ENCODE results near the gene PTPRU. TPM values are rescaled to one million over a fixed set of nuclear protein-coding genes. Genes with fewer than 3 reads are reported as not detected.
"Not testable (repeated sequence)": the region's sequence is repeated elsewhere in the genome, so short reads cannot be mapped to it uniquely, and the experiment has no call there.

The PTPRU gene
- total RNA-seq, 4 donors from 2014 or later = 4.3 to 15.9 (median 7.5) TPM

DNA sequence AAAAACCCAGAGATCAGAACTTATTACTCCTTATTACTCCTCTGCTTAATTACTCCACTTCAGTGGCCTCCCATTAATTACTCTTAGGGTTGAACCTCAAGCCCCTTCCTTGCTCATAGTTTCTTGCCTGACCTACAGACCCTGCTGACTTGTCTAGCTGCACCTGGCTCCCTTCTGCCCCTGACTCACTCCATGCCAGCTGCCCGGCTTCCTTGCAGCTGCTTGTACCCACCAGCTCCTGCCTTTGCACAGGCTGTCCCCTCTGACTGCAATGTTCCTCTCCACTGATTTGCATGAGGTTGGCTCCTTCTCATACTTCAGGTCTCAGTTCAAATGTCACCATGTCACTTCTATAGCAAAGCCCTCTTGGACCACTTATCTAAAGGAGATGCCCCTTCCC is 1.9 kb upstream of the PTPRU start:
- Histone ChIP-seq H3K4me3 (no peak overlapping the region), H3K27ac (no peak overlapping the region), H3K4me1 (peaks cover 19 to 49% (median 28%) of the 10 kb centered on the region in 3 donors), H3K27me3 (peaks cover 0 to 37% (median 0%) of the 10 kb centered on the region in 4 donors), H3K36me3 (no peaks in the 10 kb centered on the region), H3K9me3 (no peaks in the 10 kb centered on the region)
- 67 to 89% methylated on average over 1 of the region's 1 CpG for WGBS, 2 donors
- DNase-seq = no peak
- intact Hi-C loops (cut with DNase I) = no loop called here
- TF ChIP-seq, protein P1, sequence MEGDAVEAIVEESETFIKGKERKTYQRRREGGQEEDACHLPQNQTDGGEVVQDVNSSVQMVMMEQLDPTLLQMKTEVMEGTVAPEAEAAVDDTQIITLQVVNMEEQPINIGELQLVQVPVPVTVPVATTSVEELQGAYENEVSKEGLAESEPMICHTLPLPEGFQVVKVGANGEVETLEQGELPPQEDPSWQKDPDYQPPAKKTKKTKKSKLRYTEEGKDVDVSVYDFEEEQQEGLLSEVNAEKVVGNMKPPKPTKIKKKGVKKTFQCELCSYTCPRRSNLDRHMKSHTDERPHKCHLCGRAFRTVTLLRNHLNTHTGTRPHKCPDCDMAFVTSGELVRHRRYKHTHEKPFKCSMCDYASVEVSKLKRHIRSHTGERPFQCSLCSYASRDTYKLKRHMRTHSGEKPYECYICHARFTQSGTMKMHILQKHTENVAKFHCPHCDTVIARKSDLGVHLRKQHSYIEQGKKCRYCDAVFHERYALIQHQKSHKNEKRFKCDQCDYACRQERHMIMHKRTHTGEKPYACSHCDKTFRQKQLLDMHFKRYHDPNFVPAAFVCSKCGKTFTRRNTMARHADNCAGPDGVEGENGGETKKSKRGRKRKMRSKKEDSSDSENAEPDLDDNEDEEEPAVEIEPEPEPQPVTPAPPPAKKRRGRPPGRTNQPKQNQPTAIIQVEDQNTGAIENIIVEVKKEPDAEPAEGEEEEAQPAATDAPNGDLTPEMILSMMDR (IDR thresholded peaks at IDR 0.05) = no peak
- no peak for TF ChIP-seq POLR2A (IDR thresholded peaks at IDR 0.05)

DNA sequence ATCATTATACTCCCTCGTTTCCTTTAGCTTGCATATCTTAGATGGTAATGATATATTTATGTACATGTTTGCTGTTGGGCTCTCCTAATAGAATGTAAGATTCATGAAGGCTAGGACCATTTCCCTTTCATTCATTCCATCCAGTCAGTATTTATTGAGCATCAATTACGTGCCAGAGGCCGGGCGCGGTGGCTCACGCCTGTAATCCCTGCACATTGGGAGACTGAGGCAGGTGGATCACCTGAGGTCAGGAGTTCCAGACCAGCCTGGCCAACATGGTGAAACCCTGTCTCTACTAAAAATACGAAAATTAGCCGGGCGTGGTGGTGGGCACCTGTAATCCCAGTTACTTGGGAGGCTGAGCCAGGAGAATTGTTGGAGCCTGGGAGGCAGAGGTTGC is 1.4 kb upstream of the PTPRU start:
- not testable (repeated sequence) for DNase-seq, H3K27ac ChIP-seq, H3K36me3 ChIP-seq, H3K9me3 ChIP-seq, H3K4me3 ChIP-seq
- 69 to 90% methylated on average over 9 of the region's 9 CpGs for WGBS, 2 donors
- intact Hi-C loops (cut with DNase I) = loop anchor here (5.0 kb wide), 1 partner anchor 1472 kb away; no protein-coding TSS in a partner anchor
- Histone ChIP-seq H3K27me3 (peaks cover 0 to 41% (median 0%) of the 10 kb centered on the region in 4 donors), H3K4me1 (peaks cover 19 to 46% (median 24%) of the 10 kb centered on the region in 3 donors)

DNA sequence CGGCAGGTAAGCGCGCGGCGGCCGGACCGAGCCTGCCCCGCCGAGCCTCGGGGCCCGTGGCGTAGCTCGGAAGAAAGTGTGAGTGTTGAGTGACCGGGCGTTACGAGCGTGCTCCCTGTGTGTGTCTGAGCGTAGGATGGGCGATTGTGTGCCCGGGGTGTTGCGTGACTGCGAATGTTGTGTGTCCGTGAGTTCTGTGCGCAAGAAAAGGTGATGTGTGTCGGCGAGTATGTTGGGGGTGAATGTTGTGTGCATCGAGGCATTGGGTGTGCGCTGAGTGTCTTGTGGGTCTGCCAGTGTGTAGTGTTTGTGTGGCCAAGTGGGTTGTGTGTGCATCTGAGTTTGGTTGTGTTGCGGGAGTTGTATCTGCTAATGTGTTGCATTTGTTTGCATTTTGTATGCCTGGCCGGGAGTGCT is 398 bp downstream of the PTPRU start:
- DNase-seq = no peak
- TF ChIP-seq POLR2A (IDR thresholded peaks at IDR 0.05) = no peak
- TF ChIP-seq, protein P1 (IDR thresholded peaks at IDR 0.05) = no peak
- Histone ChIP-seq H3K36me3 (no peaks in the 10 kb centered on the region), H3K27me3 (peaks cover 0 to 51% (median 0%) of the 10 kb centered on the region in 4 donors), H3K4me1 (peaks cover 16 to 34% (median 19%) of the 10 kb centered on the region in 3 donors), H3K4me3 (peak overlapping the region; percentile 46 to 89 (median 56)), H3K27ac (peak overlapping the region; percentile 36 to 85 (median 54)), H3K9me3 (no peaks in the 10 kb centered on the region)
- intact Hi-C loops (cut with DNase I) = loop anchor here (5.0 kb wide), 1 partner anchor 1471 kb away; no protein-coding TSS in a partner anchor
- 1 to 2% methylated on average over 15 to 27 of the region's 30 CpGs for WGBS, 2 donors

DNA sequence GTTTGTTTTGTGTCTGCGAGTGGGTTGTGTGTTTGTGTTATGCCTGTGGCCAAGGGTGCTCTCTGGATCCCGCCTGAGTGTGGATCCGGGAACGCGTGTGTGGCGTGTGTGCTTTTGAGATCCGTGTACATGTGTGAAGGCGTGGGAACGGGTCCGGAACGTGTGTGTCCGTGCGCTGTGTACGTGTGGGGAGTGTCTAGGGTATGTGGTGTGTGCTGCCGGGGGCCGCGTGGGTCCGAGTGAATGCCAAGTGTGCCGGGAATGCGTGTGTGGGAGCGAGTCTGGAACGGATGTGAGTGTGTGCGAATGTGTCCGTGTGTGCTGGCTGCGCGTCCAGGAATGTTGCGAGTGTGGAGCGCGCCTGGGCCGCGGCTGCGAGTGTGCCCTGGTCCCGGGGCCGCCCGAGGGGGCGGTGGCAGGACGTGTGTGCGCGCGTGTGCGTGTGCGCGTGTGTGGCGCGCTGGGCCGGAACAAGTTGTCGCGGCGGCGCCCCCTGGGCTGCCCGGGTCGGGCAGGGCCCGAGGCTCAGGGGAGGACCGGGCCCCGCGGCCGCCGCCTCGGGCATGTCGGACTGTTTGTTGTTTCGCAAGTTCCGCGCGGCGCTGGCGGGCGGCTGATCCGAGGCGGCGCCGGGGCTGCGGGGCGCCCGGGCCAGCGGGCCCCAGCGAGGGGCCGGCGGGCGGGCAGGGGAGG is 953 bp downstream of the PTPRU start:
- H3K9me3 ChIP-seq = no peaks in the 10 kb centered on the region
- TF ChIP-seq, protein P1 (IDR thresholded peaks at IDR 0.05) = no peak
- TF ChIP-seq POLR2A (IDR thresholded peaks at IDR 0.05) = no peak
- no peaks in the 10 kb centered on the region for H3K36me3 ChIP-seq
- H3K27ac ChIP-seq = peak overlapping the region; percentile 36 to 85 (median 54)
- DNase-seq = no peak
- peaks cover 16 to 34% (median 19%) of the 10 kb centered on the region in 3 donors for H3K4me1 ChIP-seq
- H3K27me3 ChIP-seq = peaks cover 0 to 51% (median 0%) of the 10 kb centered on the region in 4 donors
- 0 to 1% methylated on average over 6 to 12 of the region's 79 CpGs for WGBS, 2 donors
- intact Hi-C loops (cut with DNase I) = loop anchor here (5.0 kb wide), 1 partner anchor 1470 kb away; no protein-coding TSS in a partner anchor
- H3K4me3 ChIP-seq = peak overlapping the region; percentile 46 to 89 (median 56)

DNA sequence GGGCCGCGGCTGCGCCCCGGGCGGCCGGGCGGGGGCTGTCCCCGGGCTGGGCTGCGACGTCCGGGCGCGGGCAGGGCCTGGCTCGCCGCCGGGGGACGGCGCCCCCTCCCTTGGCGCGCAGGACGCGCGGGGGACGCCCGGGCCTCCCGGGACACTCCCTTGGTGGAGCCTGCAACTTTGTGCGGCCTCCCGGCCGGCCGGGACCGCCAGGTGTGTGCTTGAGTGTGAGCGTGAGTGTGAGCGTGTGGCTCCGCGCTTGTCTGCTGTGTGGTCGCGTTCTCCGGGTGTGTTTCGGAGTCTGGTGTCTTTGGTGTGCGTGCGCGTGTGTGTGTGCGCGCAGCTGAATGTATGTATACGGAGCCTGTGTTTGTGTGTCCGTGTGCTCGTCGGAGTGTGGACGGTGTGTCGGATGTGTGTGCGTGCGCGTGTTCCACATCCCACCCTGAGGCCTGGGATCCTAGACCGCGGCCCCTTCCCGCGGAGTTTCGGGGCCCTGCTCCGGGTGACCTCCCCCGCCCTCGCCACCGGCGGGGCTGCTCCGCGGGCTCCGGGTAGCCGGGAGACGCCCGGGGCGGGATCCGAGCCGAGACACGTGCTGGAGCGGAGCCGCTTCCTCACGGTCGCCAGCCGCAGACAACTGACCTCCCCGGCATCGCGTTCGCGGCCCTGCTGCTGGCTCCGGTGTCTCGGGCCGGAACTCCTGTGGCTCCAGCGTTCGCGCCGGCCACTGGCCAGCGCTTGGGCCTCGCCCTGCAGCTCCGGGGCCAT is 1.7 kb downstream of the PTPRU start:
- WGBS, 2 donors = 2 to 12% methylated on average over 15 to 17 of the region's 93 CpGs
- intact Hi-C loops (cut with DNase I) = loop anchor here (5.0 kb wide), 1 partner anchor 1469 kb away; no protein-coding TSS in a partner anchor

More for the DNA sequence above, 1.7 kb downstream of the PTPRU start:
- H3K4me1 ChIP-seq = peaks cover 16 to 34% (median 19%) of the 10 kb centered on the region in 3 donors
- no peak for DNase-seq
- H3K27me3 ChIP-seq = peaks cover 0 to 51% (median 0%) of the 10 kb centered on the region in 4 donors
- H3K9me3 ChIP-seq = no peaks in the 10 kb centered on the region
- peak overlapping the region; percentile 25 to 89 (median 56) for H3K4me3 ChIP-seq
- no peak for TF ChIP-seq POLR2A (IDR thresholded peaks at IDR 0.05)
- TF ChIP-seq, protein P1 (IDR thresholded peaks at IDR 0.05) = no peak
- H3K36me3 ChIP-seq = no peaks in the 10 kb centered on the region
- peak overlapping the region; percentile 49 to 85 (median 67) for H3K27ac ChIP-seq

All from esophagus squamous epithelium (tissue), 5 donors.